Measurements from ENCODE around the gene SARDH.

Gene SARDH

GRCh38 chr9:133647148-133647547 is 91.0 kb downstream of the SARDH start:
- no peak for DNase-seq (ENCODE audit: low read depth)

- no peak for DNase-seq (ENCODE audit: low read depth)
Observed at GRCh38 chr9:133645021-133645765, 93.0 kb downstream of the SARDH start.

GRCh38 chr9:133643978-133644760 is 94.0 kb downstream of the SARDH start:
- DNase-seq (ENCODE audit: low read depth), result no peak

- DNase-seq (ENCODE audit: low read depth), result no peak
Observed at GRCh38 chr9:133643362-133643755, 94.8 kb downstream of the SARDH start.

- DNase-seq (ENCODE audit: low read depth), result no peak
Observed at GRCh38 chr9:133642708-133643361, 95.3 kb downstream of the SARDH start.

- DNase-seq (ENCODE audit: low read depth), result no peak
Observed at GRCh38 chr9:133641861-133642595, 96.1 kb downstream of the SARDH start.

GRCh38 chr9:133641396-133641655 is 96.8 kb downstream of the SARDH start:
- DNase-seq (ENCODE audit: low read depth), result no peak

GRCh38 chr9:133640580-133641395 is 97.4 kb downstream of the SARDH start:
- no peak for DNase-seq (ENCODE audit: low read depth)

GRCh38 chr9:133640160-133640559 is 98.0 kb downstream of the SARDH start:
- no peak for DNase-seq (ENCODE audit: low read depth)

GRCh38 chr9:133639613-133640012 is 98.5 kb downstream of the SARDH start:
- no peak for DNase-seq (ENCODE audit: low read depth)

- DNase-seq (ENCODE audit: low read depth), result no peak
Observed at GRCh38 chr9:133638711-133639110, 99.4 kb downstream of the SARDH start.

- DNase-seq (ENCODE audit: low read depth), result no peak
Observed at GRCh38 chr9:133638076-133638475, 100.1 kb downstream of the SARDH start.

- DNase-seq (ENCODE audit: low read depth), result no peak
Observed at GRCh38 chr9:133637451-133638055, 100.6 kb downstream of the SARDH start.

GRCh38 chr9:133636902-133637301 is 101.2 kb downstream of the SARDH start:
- DNase-seq (ENCODE audit: low read depth), result no peak

GRCh38 chr9:133635533-133636531 is 102.3 kb downstream of the SARDH start, which contains the start of gene DBH:
DBH (plus strand) TSS chr9:133636363; CDS start chr9:133636372, 9 bp downstream.
- no peak for DNase-seq (ENCODE audit: low read depth)

- DNase-seq (ENCODE audit: low read depth), result no peak
Observed at GRCh38 chr9:133635098-133635497, 103.1 kb downstream of the SARDH start.

- DNase-seq (ENCODE audit: low read depth), result no peak
Observed at GRCh38 chr9:133634081-133634691, 104.0 kb downstream of the SARDH start.

- DNase-seq (ENCODE audit: low read depth), result no peak
Observed at GRCh38 chr9:133633681-133634080, 104.5 kb downstream of the SARDH start.

Data from CMK (cell line).